ENCODE measurements around the gene ASB13. TPM values are rescaled to one million over a fixed set of nuclear protein-coding genes. Genes with fewer than 3 reads are reported as not detected.

Gene ASB13, protein sequence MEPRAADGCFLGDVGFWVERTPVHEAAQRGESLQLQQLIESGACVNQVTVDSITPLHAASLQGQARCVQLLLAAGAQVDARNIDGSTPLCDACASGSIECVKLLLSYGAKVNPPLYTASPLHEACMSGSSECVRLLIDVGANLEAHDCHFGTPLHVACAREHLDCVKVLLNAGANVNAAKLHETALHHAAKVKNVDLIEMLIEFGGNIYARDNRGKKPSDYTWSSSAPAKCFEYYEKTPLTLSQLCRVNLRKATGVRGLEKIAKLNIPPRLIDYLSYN
- 20.7 to 24.6 TPM (median 22.9 TPM) in 5 replicates for total RNA-seq (2022; extraction: Qiagen RNA extraction)

DNA sequence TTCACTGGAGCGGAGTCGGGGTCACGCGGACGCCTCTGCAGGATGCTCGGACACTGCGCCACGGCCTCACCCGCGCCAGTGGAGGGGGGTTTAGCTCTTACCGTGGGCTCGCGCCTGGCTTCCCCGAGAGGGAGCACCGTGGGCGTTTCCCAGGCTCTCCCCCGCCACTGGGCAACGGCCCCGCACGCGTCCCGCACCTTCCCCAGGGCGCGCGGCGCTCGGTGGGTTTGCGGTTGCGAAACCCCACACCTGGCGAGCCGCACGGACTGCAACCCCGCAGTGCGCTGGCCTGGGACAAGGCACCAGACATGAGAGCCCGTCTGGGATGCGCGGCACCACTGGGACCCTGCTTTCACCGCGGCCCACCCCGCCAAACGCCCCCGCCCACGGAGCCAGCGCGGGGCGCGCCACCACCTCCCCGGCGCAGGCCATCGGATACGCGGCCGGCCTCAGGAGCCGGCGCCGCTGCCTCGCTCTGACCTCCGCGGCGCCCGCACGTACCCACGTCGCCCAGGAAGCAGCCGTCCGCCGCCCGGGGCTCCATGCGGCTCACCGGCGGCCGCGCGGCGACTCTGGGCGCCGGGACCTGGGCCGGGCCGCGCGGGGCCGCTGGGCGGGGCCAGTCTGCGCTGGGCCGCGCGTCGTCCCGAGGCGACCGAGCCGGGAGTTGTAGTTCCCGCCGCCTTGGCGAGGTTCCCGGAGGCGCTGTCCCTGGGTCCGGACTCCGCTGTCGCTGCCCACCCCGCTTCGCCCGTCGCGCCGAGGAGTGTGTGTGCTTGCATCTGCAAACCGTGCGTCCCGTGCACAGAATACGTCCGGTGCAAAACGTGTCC lies at the start of gene ASB13:
TSS of gene ASB13 (minus strand) at position 588 of the 833 bp plus-strand sequence. CDS start at position 544, 44 bp downstream.

DNA sequence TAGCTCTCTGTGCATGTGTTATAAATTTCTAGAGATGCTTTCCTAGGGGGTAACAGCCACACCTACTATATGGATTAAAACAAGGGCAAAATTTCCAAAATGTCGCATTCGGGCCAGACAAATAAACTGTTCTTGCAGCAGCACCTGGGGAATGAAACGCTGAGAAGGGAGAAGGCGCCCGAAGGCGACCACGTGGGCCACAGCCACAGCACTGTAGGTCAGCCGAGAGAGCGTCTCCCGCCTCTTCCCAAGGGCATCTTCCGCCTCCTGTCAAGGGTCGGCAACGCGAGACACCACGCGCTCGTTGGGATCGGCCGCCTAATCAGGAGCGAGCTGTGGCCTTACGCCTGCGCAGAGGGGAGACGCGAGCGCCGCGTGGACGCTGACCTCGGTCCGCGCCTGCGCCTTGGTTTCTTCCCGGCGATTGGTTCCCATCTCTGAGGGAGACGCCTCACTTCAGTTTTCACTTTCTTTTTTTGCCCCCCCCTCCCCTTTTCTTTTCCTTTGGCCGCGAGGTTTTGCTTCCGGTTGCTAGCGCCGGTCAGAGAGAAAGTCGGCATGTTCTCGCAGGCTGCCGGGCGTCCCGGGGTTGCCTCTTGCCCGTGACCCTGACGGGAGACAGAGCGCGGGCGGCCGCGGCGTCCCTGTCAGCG lies 18.0 kb upstream of the ASB13 start, which contains the start of gene TASOR2:
TSS of gene TASOR2 (plus strand) at position 521 of the 653 bp plus-strand sequence. CDS start 35,805 bp downstream, outside the sequence.

Other genes with a start within 250 kb of the ASB13 start
- not detected in 5 replicates for gene CALML5, start 167.0 kb downstream of the ASB13 start, total RNA-seq (2022; extraction: Qiagen RNA extraction)
- gene CALML3, start 141.6 kb downstream of the ASB13 start, total RNA-seq (2022; extraction: Qiagen RNA extraction): 0.02 TPM in 1 of 5 replicates, not detected in the others
- gene TASOR2, start 18.2 kb upstream of the ASB13 start, total RNA-seq (2022; extraction: Qiagen RNA extraction): 25.5 to 45.0 TPM (median 40.5 TPM) in 5 replicates
- gene GDI2, start 146.8 kb upstream of the ASB13 start, total RNA-seq (2022; extraction: Qiagen RNA extraction): 230 to 258 TPM (median 237 TPM) in 5 replicates
- gene ANKRD16, start 223.3 kb upstream of the ASB13 start, total RNA-seq (2022; extraction: Qiagen RNA extraction): 7.9 to 10.5 TPM (median 9.9 TPM) in 5 replicates
- 33.6 to 40.3 TPM (median 35.9 TPM) in 5 replicates for gene FBH1, start 223.6 kb upstream of the ASB13 start, total RNA-seq (2022; extraction: Qiagen RNA extraction)